ENCODE data around the gene FOXP1.

Gene FOXP1

GRCh38 chr3:71083726-71084131, 499.8 kb downstream of the FOXP1 start:
- no peak overlapping the region for H3K9ac ChIP-seq (ENCODE audit: low read depth, low read length)
- H3K4me1 ChIP-seq (ENCODE audit: insufficient read depth, low read length) = peaks cover 26% of the 10 kb centered on the region

GRCh38 chr3:71082833-71083232, 500.7 kb downstream of the FOXP1 start:
- Histone ChIP-seq H3K4me1 (ENCODE audit: insufficient read depth, low read length) (peaks cover 24% of the 10 kb centered on the region; the same call in 1 of the 2 replicates), H3K9me3 (ENCODE audit: control insufficient read depth, insufficient read depth, low read length) (no peaks in the 10 kb centered on the region), H3K36me3 (ENCODE audit: insufficient read depth, low read length) (no peaks in the 10 kb centered on the region; the same call in 1 of the 2 replicates), H3K9ac (ENCODE audit: low read depth, low read length) (no peak overlapping the region)

More at GRCh38 chr3:71083726-71084131, 499.8 kb downstream of the FOXP1 start:
- Histone ChIP-seq H3K36me3 (ENCODE audit: insufficient read depth, low read length) (no peaks in the 10 kb centered on the region; the same call in 1 of the 2 replicates), H3K9me3 (ENCODE audit: control insufficient read depth, insufficient read depth, low read length) (no peaks in the 10 kb centered on the region)

GRCh38 chr3:71080517-71081083, 502.9 kb downstream of the FOXP1 start:
- Histone ChIP-seq H3K36me3 (ENCODE audit: insufficient read depth, low read length) (no peaks in the 10 kb centered on the region; the same call in 1 of the 2 replicates), H3K4me1 (ENCODE audit: insufficient read depth, low read length) (peaks cover 14% of the 10 kb centered on the region; the same call in 1 of the 2 replicates), H3K9ac (ENCODE audit: low read depth, low read length) (no peak overlapping the region), H3K9me3 (ENCODE audit: control insufficient read depth, insufficient read depth, low read length) (no peaks in the 10 kb centered on the region)

GRCh38 chr3:71078723-71079525, 504.6 kb downstream of the FOXP1 start:
- H3K9ac ChIP-seq (ENCODE audit: low read depth, low read length) = no peak overlapping the region
- H3K9me3 ChIP-seq (ENCODE audit: control insufficient read depth, insufficient read depth, low read length) = no peaks in the 10 kb centered on the region
- H3K4me1 ChIP-seq (ENCODE audit: insufficient read depth, low read length) = peaks cover 14% of the 10 kb centered on the region; the same call in 1 of the 2 replicates
- no peaks in the 10 kb centered on the region for H3K36me3 ChIP-seq (ENCODE audit: insufficient read depth, low read length)

- no peaks in the 10 kb centered on the region for H3K9me3 ChIP-seq (ENCODE audit: control insufficient read depth, insufficient read depth, low read length)
- no peaks in the 10 kb centered on the region for H3K36me3 ChIP-seq (ENCODE audit: insufficient read depth, low read length)
- no peak overlapping the region for H3K9ac ChIP-seq (ENCODE audit: low read depth, low read length)
- H3K4me1 ChIP-seq (ENCODE audit: insufficient read depth, low read length) = peaks cover 14% of the 10 kb centered on the region; the same call in 1 of the 2 replicates
Observed at GRCh38 chr3:71078199-71078598, 505.3 kb downstream of the FOXP1 start.

- Histone ChIP-seq H3K4me1 (ENCODE audit: insufficient read depth, low read length) (peaks cover 14% of the 10 kb centered on the region; the same call in 1 of the 2 replicates), H3K9ac (ENCODE audit: low read depth, low read length) (no peak overlapping the region)
Observed at GRCh38 chr3:71077070-71077469, 506.5 kb downstream of the FOXP1 start.

GRCh38 chr3:71076361-71077002, 507.0 kb downstream of the FOXP1 start:
- Histone ChIP-seq H3K4me1 (ENCODE audit: insufficient read depth, low read length) (peaks cover 14% of the 10 kb centered on the region; the same call in 1 of the 2 replicates), H3K36me3 (ENCODE audit: insufficient read depth, low read length) (no peaks in the 10 kb centered on the region), H3K9me3 (ENCODE audit: control insufficient read depth, insufficient read depth, low read length) (no peaks in the 10 kb centered on the region), H3K9ac (ENCODE audit: low read depth, low read length) (no peak overlapping the region)

More at GRCh38 chr3:71077070-71077469, 506.5 kb downstream of the FOXP1 start:
- Histone ChIP-seq H3K9me3 (ENCODE audit: control insufficient read depth, insufficient read depth, low read length) (no peaks in the 10 kb centered on the region), H3K36me3 (ENCODE audit: insufficient read depth, low read length) (no peaks in the 10 kb centered on the region)

GRCh38 chr3:71075494-71075893, 508.0 kb downstream of the FOXP1 start:
- Histone ChIP-seq H3K9me3 (ENCODE audit: control insufficient read depth, insufficient read depth, low read length) (no peaks in the 10 kb centered on the region), H3K36me3 (ENCODE audit: insufficient read depth, low read length) (no peaks in the 10 kb centered on the region), H3K4me1 (ENCODE audit: insufficient read depth, low read length) (peaks cover 20% of the 10 kb centered on the region; the same call in 1 of the 2 replicates), H3K9ac (ENCODE audit: low read depth, low read length) (no peak overlapping the region)

GRCh38 chr3:71074423-71074822, 509.1 kb downstream of the FOXP1 start:
- Histone ChIP-seq H3K9me3 (ENCODE audit: control insufficient read depth, insufficient read depth, low read length) (no peaks in the 10 kb centered on the region), H3K36me3 (ENCODE audit: insufficient read depth, low read length) (no peaks in the 10 kb centered on the region), H3K4me1 (ENCODE audit: insufficient read depth, low read length) (peaks cover 25% of the 10 kb centered on the region), H3K9ac (ENCODE audit: low read depth, low read length) (no peak overlapping the region)

- Histone ChIP-seq H3K36me3 (ENCODE audit: insufficient read depth, low read length) (no peaks in the 10 kb centered on the region), H3K9ac (ENCODE audit: low read depth, low read length) (no peak overlapping the region), H3K9me3 (ENCODE audit: control insufficient read depth, insufficient read depth, low read length) (no peaks in the 10 kb centered on the region), H3K4me1 (ENCODE audit: insufficient read depth, low read length) (peaks cover 28% of the 10 kb centered on the region)
Observed at GRCh38 chr3:71072986-71073385, 510.5 kb downstream of the FOXP1 start.

- peaks cover 28% of the 10 kb centered on the region for H3K4me1 ChIP-seq (ENCODE audit: insufficient read depth, low read length)
- no peaks in the 10 kb centered on the region for H3K36me3 ChIP-seq (ENCODE audit: insufficient read depth, low read length)
- no peak overlapping the region for H3K9ac ChIP-seq (ENCODE audit: low read depth, low read length)
- H3K9me3 ChIP-seq (ENCODE audit: control insufficient read depth, insufficient read depth, low read length) = no peaks in the 10 kb centered on the region
Observed at GRCh38 chr3:71072287-71072686, 511.2 kb downstream of the FOXP1 start.

- Histone ChIP-seq H3K9ac (ENCODE audit: low read depth, low read length) (no peak overlapping the region), H3K36me3 (ENCODE audit: insufficient read depth, low read length) (no peaks in the 10 kb centered on the region), H3K4me1 (ENCODE audit: insufficient read depth, low read length) (peaks cover 40% of the 10 kb centered on the region), H3K9me3 (ENCODE audit: control insufficient read depth, insufficient read depth, low read length) (no peaks in the 10 kb centered on the region)
Observed at GRCh38 chr3:71070497-71071463, 512.7 kb downstream of the FOXP1 start.

GRCh38 chr3:71069797-71070196, 513.7 kb downstream of the FOXP1 start:
- Histone ChIP-seq H3K9me3 (ENCODE audit: control insufficient read depth, insufficient read depth, low read length) (no peaks in the 10 kb centered on the region), H3K4me1 (ENCODE audit: insufficient read depth, low read length) (peaks cover 40% of the 10 kb centered on the region), H3K36me3 (ENCODE audit: insufficient read depth, low read length) (no peaks in the 10 kb centered on the region), H3K9ac (ENCODE audit: low read depth, low read length) (no peak overlapping the region)
